HFFc6 (cell line): ENCODE measurements around the gene OSGEP. TPM values are rescaled to one million over a fixed set of nuclear protein-coding genes. Genes with fewer than 3 reads are reported as not detected.

Experiments used
- DNase-seq: peaks from one replicate; pipeline ENCODE4 v3.0.0-alpha.2; 2018
- H3K27ac Mint-ChIP-seq: 2 replicates; pipeline ENCODE4 v1.8.0; 2020; ENCODE audit warnings: mild to moderate bottlenecking, mixed read lengths
- H3K27me3 Mint-ChIP-seq: 2 replicates; pipeline ENCODE4 v1.8.0; 2021; ENCODE audit warnings: mild to moderate bottlenecking, moderate library complexity, mixed read lengths; ENCODE audit not compliant: insufficient read depth
- H3K36me3 Mint-ChIP-seq: 2 replicates; pipeline ENCODE4 v1.8.0; 2021; ENCODE audit warnings: low read depth, mixed read lengths
- H3K4me1 Mint-ChIP-seq: 2 replicates; pipeline ENCODE4 v1.8.0; 2020; ENCODE audit warnings: low read depth, mixed read lengths
- H3K4me3 Mint-ChIP-seq: 2 replicates; pipeline ENCODE4 v1.8.0; 2020; ENCODE audit warnings: mild to moderate bottlenecking, moderate library complexity, mixed read lengths
- H3K9me3 Mint-ChIP-seq: 2 replicates; pipeline ENCODE4 v1.8.0; 2020; ENCODE audit warnings: mild to moderate bottlenecking, mixed read lengths
- total RNA-seq, 6 experiments: library from RNA; stranded (reverse); fragmentation: NEBNext Ultra II Directional; extraction: Animal tissue kit (Norgen Biotek cat#: 25700); gene quantifications; 2 replicates in 1 of 6; 3 replicates in 5 of 6; pipeline ENCODE4 v1.2.3, GENCODE V29; 2021
- TF ChIP-seq, protein P1 (sequence below): fragments of 200-600 bp; sonication (generic); IDR thresholded peaks from 2 replicates; pipeline ENCODE4 v1.5.0; 2021; ENCODE audit warnings: antibody characterized with exemption, mild to moderate bottlenecking

Gene OSGEP
- total RNA-seq, 6 experiments from 2014 or later, result 26.4 to 33.8 (median 30.7) TPM

DNA sequence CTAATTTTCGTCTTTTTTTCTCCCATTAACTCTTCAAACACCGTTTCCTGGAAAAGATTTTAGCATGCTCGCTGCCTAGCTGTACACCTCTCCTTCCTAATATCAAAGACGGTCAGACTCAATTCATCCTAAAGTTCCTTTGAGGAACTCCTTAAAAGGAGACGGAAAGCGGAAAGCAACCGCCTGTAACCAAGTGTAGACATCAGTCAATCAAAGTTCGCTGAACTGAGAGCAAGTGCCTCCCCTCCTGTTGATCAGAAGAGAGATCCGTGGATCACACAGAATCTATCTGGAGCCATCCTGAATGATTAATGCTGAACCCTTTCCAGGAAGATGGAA is 40.9 kb downstream of the OSGEP start:
- Mint-ChIP-seq H3K4me1 (peaks cover 52% of the 10 kb centered on the region), H3K27ac (peak overlapping the region; percentile 92), H3K4me3 (peak overlapping the region; percentile 95), H3K36me3 (no peaks in the 10 kb centered on the region), H3K9me3 (no peaks in the 10 kb centered on the region), H3K27me3 (peaks cover 4% of the 10 kb centered on the region)
- DNase-seq, result no peak
- TF ChIP-seq, protein P1, sequence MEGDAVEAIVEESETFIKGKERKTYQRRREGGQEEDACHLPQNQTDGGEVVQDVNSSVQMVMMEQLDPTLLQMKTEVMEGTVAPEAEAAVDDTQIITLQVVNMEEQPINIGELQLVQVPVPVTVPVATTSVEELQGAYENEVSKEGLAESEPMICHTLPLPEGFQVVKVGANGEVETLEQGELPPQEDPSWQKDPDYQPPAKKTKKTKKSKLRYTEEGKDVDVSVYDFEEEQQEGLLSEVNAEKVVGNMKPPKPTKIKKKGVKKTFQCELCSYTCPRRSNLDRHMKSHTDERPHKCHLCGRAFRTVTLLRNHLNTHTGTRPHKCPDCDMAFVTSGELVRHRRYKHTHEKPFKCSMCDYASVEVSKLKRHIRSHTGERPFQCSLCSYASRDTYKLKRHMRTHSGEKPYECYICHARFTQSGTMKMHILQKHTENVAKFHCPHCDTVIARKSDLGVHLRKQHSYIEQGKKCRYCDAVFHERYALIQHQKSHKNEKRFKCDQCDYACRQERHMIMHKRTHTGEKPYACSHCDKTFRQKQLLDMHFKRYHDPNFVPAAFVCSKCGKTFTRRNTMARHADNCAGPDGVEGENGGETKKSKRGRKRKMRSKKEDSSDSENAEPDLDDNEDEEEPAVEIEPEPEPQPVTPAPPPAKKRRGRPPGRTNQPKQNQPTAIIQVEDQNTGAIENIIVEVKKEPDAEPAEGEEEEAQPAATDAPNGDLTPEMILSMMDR, result no peak

DNA sequence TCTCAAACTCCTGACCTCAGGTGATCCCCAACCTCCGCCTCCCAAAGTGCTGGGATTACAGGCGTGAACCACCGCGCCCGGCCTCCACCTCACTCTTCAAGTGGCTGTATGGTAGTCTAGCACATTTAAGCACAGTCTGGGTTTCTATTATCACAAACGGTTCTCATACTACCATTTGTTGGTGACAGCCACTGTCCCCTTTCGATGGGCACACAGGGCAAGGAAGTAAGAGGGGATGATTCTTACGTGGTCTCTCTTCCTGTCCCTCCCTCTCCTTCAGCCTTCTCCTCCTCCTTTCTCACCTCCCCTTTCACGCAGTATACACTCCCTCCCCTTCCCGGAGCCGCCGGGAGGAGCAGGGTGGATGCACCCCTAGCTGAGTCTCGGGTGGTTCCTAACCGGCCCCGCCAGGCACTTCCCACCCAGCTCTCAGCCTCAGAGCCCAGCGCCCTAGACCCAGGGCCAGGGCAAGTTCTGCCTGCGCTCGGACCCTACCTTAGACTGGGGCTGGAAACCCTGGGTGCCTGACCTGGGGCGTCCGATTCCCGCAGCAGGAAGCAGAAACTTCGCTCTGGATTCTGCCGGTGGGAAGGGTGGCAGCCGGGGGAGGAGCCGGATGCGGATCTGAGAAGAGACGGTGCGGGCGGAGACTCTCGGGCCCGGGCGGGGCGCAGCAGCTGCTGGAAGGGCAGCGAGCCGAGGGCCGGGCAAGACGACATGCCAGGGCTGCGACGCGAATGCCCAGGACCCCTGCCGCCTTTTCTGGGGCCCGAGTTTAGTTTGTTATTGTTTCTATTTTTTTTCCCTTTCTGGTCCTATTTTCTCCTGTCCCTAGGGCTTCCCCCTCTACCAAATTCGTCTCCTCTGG is 41.5 kb downstream of the OSGEP start, which contains the start of gene TEP1:
TEP1 (minus strand) TSS at position 626 of the 868 bp plus-strand sequence. CDS start 5,062 bp downstream, outside the sequence.
- Mint-ChIP-seq H3K4me3 (peak within 1 kb of the TSS; percentile 95), H3K9me3 (no peaks in the 10 kb centered on the region), H3K36me3 (peaks cover 2% of the 10 kb centered on the region; the same call in 1 of the 2 replicates), H3K27ac (peak within 1 kb of the TSS; percentile 92), H3K27me3 (peaks cover 4% of the 10 kb centered on the region), H3K4me1 (peaks cover 57% of the 10 kb centered on the region)
- TF ChIP-seq, protein P1, result no peak
- peak; percentile 80 for DNase-seq

DNA sequence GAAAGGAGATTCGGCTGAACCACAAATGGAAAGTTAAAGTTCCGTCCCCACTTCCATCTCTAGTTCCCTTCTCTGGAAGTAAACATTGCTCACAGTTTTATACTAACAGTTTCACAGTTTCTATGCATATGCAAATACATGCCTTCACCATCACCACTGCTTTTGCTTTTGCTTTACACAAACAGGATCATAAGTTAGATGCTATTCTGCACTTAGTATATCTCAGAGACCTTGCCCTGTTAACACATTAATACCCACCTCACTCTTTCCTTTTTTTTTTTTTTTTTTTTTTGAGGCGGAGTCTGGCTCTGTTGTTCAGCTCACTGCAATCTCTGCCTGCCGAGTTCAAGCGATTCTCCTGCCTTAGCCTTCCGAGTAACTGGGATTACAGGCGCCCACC is 42.2 kb downstream of the OSGEP start:
- Mint-ChIP-seq H3K36me3 (peaks cover 5% of the 10 kb centered on the region; the same call in 1 of the 2 replicates), H3K4me3 (peak overlapping the region; percentile 95), H3K27ac (peak overlapping the region; percentile 92), H3K27me3 (peaks cover 4% of the 10 kb centered on the region), H3K9me3 (no peaks in the 10 kb centered on the region), H3K4me1 (peaks cover 58% of the 10 kb centered on the region)
- DNase-seq, result no peak
- TF ChIP-seq, protein P1, result no peak

DNA sequence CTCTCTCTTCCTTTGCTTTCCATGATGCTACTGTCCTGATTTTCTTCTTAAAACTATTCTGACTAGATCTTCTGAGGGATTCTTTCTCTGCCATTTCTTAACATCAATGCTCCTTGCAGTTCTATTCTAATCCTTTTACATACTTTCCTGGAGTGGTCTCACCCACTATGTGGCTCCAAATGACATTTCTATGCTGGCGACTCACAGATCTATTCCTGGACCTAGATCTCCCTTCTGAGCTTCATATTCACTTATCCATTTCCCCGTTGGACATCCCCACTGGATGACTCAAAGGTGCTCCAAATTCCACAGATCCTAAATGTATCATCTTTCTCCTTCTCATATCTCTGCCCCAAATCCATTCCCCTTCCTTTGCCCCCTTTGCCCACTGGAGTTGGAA is 45.4 kb downstream of the OSGEP start:
- peak overlapping the region; percentile 72 for H3K27ac Mint-ChIP-seq
- H3K27me3 Mint-ChIP-seq, result peaks cover 6% of the 10 kb centered on the region
- H3K36me3 Mint-ChIP-seq, result peaks cover 16% of the 10 kb centered on the region; the same call in 1 of the 2 replicates
- peak; percentile 57 for DNase-seq
- H3K4me1 Mint-ChIP-seq, result peaks cover 49% of the 10 kb centered on the region
- TF ChIP-seq, protein P1, result no peak
- H3K4me3 Mint-ChIP-seq, result peak overlapping the region; percentile 44
- no peaks in the 10 kb centered on the region for H3K9me3 Mint-ChIP-seq

GRCh38 chr14:20403521-20403920 is 51.1 kb downstream of the OSGEP start:
- H3K4me3 Mint-ChIP-seq, result no peak overlapping the region
- H3K36me3 Mint-ChIP-seq, result peaks cover 43% of the 10 kb centered on the region
- H3K4me1 Mint-ChIP-seq, result peaks cover 21% of the 10 kb centered on the region
- TF ChIP-seq, protein P1, result no peak
- no peak overlapping the region for H3K27ac Mint-ChIP-seq
- H3K9me3 Mint-ChIP-seq, result no peaks in the 10 kb centered on the region
- peaks cover 2% of the 10 kb centered on the region; the same call in 1 of the 2 replicates for H3K27me3 Mint-ChIP-seq
- no peak for DNase-seq
